Measurements from ENCODE around the gene NES. TPM values are rescaled to one million over a fixed set of nuclear protein-coding genes. Genes with fewer than 3 reads are reported as not detected.

NES gene
- total and polyA plus RNA-seq, 2 experiments from 2014 or later: 25.0 to 95.9 TPM

DNA sequence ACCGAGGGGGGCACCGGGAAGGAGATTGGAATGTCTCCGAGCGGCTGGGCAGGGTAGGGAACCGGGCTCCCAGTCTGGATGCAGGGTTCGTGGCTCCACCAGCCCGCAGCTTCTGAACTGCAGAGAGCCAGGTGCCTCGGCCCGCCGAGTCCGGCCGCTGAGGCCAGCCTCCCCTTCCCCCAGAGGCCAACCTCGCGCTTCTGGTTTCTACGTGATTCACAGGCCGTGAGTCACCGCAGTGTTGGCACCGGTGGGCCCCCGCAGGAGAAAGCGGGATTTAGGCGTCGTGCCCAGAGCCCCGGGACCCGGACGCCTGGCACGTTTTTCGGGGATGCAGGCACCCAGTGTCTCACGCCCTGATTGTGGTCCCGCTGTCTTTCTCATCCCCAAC is 27.7 kb upstream of the NES start:
- Histone ChIP-seq H3K4me3 (peak overlapping the region; percentile 67), H3K79me2 (replicated peaks; ENCODE audit: insufficient read depth) (peaks cover 13% of the 10 kb centered on the region), H4K20me1 (replicated peaks; ENCODE audit: insufficient read depth) (no peaks in the 10 kb centered on the region; the same call in 1 of the 2 replicates), H3K27ac (ENCODE audit: low read depth) (no peak overlapping the region), H2AFZ (peak overlapping the region; percentile 63; the same call in 1 of the 2 replicates), H3K27me3 (ENCODE audit: insufficient read depth) (peaks cover 27% of the 10 kb centered on the region), H3K9me2 (ENCODE audit: insufficient read depth) (no peaks in the 10 kb centered on the region), H3K36me3 (ENCODE audit: insufficient read depth) (no peaks in the 10 kb centered on the region), H3K4me1 (ENCODE audit: insufficient read depth) (peaks cover 51% of the 10 kb centered on the region), H3K4me2 (peak overlapping the region; percentile 92), H3F3A (replicated peaks; ENCODE audit: low read depth) (peaks cover 29% of the 10 kb centered on the region)
- Mint-ChIP-seq H3K4me3 (peak overlapping the region; percentile 83), H3K27ac (no peak overlapping the region), H3K4me1 (peaks cover 52% of the 10 kb centered on the region), H3K36me3 (ENCODE audit: low read depth) (peaks cover 22% of the 10 kb centered on the region), H3K9me3 (no peaks in the 10 kb centered on the region), H3K27me3 (ENCODE audit: insufficient read depth, low read depth, poor library complexity) (peaks cover 29% of the 10 kb centered on the region)
- peak; percentile 1 for ATAC-seq
- peak; percentile 67 for DNase-seq (ENCODE audit: low spot score)
- TF ChIP-seq STAT1 (IDR thresholded peaks at IDR 0.05; ENCODE audit: unreplicated experiment) (no peak), EZH2 (IDR thresholded peaks at IDR 0.05; ENCODE audit: low read depth, unreplicated experiment) (peak; percentile 43)

DNA sequence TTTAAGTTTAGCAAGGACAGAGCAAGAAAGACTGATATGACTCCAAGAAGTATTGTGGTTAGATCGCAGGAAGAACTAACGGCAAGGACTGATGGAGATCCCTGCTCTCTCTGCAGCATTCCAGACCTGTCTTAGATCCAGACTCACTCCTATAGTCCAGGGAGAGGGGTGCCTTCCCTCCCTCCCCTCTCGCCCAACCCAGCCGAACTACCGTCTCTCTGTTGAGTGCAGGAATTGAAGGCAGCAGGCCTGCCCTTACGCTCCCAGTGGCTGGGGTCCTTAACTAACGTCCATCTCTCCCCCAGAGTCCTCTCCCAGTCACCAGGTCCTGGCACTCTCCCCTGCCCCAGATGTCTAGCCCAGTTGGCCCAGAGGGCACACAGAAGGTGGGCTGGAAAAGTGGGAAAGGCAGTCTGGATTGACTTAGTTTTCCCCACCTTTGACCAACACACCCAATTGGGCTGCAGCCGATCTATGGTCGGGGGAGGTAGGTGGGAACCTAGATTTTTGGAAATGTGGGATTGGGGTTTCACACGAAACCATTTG is 27.0 kb upstream of the NES start:
- DNase-seq (ENCODE audit: low spot score) (no peak), ATAC-seq (no peak; the same call in 2 of the 3 replicates)
- peaks cover 45% of the 10 kb centered on the region for H3K4me1 Mint-ChIP-seq
- TF ChIP-seq, protein P1, sequence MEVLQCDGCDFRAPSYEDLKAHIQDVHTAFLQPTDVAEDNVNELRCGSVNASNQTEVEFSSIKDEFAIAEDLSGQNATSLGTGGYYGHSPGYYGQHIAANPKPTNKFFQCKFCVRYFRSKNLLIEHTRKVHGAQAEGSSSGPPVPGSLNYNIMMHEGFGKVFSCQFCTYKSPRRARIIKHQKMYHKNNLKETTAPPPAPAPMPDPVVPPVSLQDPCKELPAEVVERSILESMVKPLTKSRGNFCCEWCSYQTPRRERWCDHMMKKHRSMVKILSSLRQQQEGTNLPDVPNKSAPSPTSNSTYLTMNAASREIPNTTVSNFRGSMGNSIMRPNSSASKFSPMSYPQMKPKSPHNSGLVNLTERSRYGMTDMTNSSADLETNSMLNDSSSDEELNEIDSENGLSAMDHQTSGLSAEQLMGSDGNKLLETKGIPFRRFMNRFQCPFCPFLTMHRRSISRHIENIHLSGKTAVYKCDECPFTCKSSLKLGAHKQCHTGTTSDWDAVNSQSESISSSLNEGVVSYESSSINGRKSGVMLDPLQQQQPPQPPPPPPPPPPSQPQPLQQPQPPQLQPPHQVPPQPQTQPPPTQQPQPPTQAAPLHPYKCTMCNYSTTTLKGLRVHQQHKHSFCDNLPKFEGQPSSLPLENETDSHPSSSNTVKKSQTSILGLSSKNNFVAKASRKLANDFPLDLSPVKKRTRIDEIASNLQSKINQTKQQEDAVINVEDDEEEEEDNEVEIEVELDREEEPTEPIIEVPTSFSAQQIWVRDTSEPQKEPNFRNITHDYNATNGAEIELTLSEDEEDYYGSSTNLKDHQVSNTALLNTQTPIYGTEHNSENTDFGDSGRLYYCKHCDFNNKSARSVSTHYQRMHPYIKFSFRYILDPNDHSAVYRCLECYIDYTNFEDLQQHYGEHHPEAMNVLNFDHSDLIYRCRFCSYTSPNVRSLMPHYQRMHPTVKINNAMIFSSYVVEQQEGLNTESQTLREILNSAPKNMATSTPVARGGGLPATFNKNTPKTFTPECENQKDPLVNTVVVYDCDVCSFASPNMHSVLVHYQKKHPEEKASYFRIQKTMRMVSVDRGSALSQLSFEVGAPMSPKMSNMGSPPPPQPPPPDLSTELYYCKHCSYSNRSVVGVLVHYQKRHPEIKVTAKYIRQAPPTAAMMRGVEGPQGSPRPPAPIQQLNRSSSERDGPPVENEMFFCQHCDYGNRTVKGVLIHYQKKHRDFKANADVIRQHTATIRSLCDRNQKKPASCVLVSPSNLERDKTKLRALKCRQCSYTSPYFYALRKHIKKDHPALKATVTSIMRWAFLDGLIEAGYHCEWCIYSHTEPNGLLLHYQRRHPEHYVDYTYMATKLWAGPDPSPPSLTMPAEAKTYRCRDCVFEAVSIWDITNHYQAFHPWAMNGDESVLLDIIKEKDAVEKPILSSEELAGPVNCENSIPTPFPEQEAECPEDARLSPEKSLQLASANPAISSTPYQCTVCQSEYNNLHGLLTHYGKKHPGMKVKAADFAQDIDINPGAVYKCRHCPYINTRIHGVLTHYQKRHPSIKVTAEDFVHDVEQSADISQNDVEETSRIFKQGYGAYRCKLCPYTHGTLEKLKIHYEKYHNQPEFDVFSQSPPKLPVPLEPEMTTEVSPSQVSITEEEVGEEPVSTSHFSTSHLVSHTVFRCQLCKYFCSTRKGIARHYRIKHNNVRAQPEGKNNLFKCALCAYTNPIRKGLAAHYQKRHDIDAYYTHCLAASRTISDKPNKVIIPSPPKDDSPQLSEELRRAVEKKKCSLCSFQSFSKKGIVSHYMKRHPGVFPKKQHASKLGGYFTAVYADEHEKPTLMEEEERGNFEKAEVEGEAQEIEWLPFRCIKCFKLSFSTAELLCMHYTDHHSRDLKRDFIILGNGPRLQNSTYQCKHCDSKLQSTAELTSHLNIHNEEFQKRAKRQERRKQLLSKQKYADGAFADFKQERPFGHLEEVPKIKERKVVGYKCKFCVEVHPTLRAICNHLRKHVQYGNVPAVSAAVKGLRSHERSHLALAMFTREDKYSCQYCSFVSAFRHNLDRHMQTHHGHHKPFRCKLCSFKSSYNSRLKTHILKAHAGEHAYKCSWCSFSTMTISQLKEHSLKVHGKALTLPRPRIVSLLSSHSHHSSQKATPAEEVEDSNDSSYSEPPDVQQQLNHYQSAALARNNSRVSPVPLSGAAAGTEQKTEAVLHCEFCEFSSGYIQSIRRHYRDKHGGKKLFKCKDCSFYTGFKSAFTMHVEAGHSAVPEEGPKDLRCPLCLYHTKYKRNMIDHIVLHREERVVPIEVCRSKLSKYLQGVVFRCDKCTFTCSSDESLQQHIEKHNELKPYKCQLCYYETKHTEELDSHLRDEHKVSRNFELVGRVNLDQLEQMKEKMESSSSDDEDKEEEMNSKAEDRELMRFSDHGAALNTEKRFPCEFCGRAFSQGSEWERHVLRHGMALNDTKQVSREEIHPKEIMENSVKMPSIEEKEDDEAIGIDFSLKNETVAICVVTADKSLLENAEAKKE (CRISPR knock-in tag; IDR thresholded peaks at IDR 0.05): no peak
- TF ChIP-seq EZH2 (IDR thresholded peaks at IDR 0.05; ENCODE audit: low read depth, unreplicated experiment): no peak
- TF ChIP-seq, protein P2, sequence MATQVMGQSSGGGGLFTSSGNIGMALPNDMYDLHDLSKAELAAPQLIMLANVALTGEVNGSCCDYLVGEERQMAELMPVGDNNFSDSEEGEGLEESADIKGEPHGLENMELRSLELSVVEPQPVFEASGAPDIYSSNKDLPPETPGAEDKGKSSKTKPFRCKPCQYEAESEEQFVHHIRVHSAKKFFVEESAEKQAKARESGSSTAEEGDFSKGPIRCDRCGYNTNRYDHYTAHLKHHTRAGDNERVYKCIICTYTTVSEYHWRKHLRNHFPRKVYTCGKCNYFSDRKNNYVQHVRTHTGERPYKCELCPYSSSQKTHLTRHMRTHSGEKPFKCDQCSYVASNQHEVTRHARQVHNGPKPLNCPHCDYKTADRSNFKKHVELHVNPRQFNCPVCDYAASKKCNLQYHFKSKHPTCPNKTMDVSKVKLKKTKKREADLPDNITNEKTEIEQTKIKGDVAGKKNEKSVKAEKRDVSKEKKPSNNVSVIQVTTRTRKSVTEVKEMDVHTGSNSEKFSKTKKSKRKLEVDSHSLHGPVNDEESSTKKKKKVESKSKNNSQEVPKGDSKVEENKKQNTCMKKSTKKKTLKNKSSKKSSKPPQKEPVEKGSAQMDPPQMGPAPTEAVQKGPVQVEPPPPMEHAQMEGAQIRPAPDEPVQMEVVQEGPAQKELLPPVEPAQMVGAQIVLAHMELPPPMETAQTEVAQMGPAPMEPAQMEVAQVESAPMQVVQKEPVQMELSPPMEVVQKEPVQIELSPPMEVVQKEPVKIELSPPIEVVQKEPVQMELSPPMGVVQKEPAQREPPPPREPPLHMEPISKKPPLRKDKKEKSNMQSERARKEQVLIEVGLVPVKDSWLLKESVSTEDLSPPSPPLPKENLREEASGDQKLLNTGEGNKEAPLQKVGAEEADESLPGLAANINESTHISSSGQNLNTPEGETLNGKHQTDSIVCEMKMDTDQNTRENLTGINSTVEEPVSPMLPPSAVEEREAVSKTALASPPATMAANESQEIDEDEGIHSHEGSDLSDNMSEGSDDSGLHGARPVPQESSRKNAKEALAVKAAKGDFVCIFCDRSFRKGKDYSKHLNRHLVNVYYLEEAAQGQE (IDR thresholded peaks at IDR 0.05; ENCODE audit: unreplicated experiment): no peak
- TF ChIP-seq NANOG (IDR thresholded peaks at IDR 0.05; ENCODE audit: borderline replicate concordance): no peak
- TF ChIP-seq, protein P3, sequence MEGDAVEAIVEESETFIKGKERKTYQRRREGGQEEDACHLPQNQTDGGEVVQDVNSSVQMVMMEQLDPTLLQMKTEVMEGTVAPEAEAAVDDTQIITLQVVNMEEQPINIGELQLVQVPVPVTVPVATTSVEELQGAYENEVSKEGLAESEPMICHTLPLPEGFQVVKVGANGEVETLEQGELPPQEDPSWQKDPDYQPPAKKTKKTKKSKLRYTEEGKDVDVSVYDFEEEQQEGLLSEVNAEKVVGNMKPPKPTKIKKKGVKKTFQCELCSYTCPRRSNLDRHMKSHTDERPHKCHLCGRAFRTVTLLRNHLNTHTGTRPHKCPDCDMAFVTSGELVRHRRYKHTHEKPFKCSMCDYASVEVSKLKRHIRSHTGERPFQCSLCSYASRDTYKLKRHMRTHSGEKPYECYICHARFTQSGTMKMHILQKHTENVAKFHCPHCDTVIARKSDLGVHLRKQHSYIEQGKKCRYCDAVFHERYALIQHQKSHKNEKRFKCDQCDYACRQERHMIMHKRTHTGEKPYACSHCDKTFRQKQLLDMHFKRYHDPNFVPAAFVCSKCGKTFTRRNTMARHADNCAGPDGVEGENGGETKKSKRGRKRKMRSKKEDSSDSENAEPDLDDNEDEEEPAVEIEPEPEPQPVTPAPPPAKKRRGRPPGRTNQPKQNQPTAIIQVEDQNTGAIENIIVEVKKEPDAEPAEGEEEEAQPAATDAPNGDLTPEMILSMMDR (conservative IDR thresholded peaks at IDR 0.05; ENCODE audit: low read depth in 2 of 2): no peak
- no peak for TF ChIP-seq STAT1 (IDR thresholded peaks at IDR 0.05; ENCODE audit: unreplicated experiment)
- no peak for TF ChIP-seq JUNB (IDR thresholded peaks at IDR 0.05; ENCODE audit: unreplicated experiment)
- Histone ChIP-seq H4K20me1 (replicated peaks; ENCODE audit: insufficient read depth) (no peaks in the 10 kb centered on the region; the same call in 1 of the 2 replicates), H3K4me3 (peak overlapping the region; percentile 67), H2AFZ (no peak overlapping the region), H3F3A (replicated peaks; ENCODE audit: low read depth) (peaks cover 25% of the 10 kb centered on the region), H3K4me2 (peak overlapping the region; percentile 92), H3K27ac (ENCODE audit: low read depth) (no peak overlapping the region), H3K9me2 (ENCODE audit: insufficient read depth) (no peaks in the 10 kb centered on the region), H3K4me1 (ENCODE audit: insufficient read depth) (peaks cover 44% of the 10 kb centered on the region), H3K36me3 (ENCODE audit: insufficient read depth) (no peaks in the 10 kb centered on the region), H3K79me2 (replicated peaks; ENCODE audit: insufficient read depth) (peaks cover 13% of the 10 kb centered on the region), H3K27me3 (ENCODE audit: insufficient read depth) (peaks cover 27% of the 10 kb centered on the region)
- peaks cover 31% of the 10 kb centered on the region for H3K27me3 Mint-ChIP-seq (ENCODE audit: insufficient read depth, low read depth, poor library complexity)
- H3K4me3 Mint-ChIP-seq: peak overlapping the region; percentile 83
- H3K36me3 Mint-ChIP-seq (ENCODE audit: low read depth): peaks cover 29% of the 10 kb centered on the region
- no peak overlapping the region for H3K27ac Mint-ChIP-seq
- no peaks in the 10 kb centered on the region; the same call in 2 of the 3 replicates for H3K9me3 Mint-ChIP-seq
